SK-N-SH treated with all-trans-retinoic acid at 6 μM for 48 hours (cell line): ENCODE results near the gene KIAA0753.

ENCODE experiments used
- ISL1 ChIP-seq: fragments of 250-450 bp; sonication (Bioruptor Pico); IDR thresholded peaks from 2 replicates; pipeline ENCODE4 v2.1.2; 2022; ENCODE audit warnings: mild to moderate bottlenecking, moderate library complexity
- OSR1 ChIP-seq: fragments of 250-450 bp; sonication (Bioruptor Pico); IDR thresholded peaks from 2 replicates; pipeline ENCODE4 v1.8.0; 2022; ENCODE audit warnings: moderate library complexity, mild to moderate bottlenecking, inconsistent platforms
- RARB ChIP-seq: fragments of 250-450 bp; sonication (Bioruptor Pico); IDR thresholded peaks from 2 replicates; pipeline ENCODE4 v1.8.0; 2021; ENCODE audit warnings: mild to moderate bottlenecking, moderate library complexity
- TOX ChIP-seq: fragments of 250-450 bp; sonication (Bioruptor Pico); IDR thresholded peaks from 2 replicates; pipeline ENCODE4 v1.8.0; 2021; ENCODE audit warnings: mild to moderate bottlenecking, moderate library complexity, borderline replicate concordance
- ZFP3 ChIP-seq: fragments of 250-450 bp; sonication (Bioruptor Pico); IDR thresholded peaks from 2 replicates; pipeline ENCODE4 v1.5.0; 2020; ENCODE audit warnings: mild to moderate bottlenecking, moderate library complexity
- TF ChIP-seq, protein P1 (sequence below): fragments of 250-450 bp; sonication (Bioruptor Pico); IDR thresholded peaks from 2 replicates; pipeline ENCODE4 v1.8.0; 2021; ENCODE audit warnings: low read depth, mild to moderate bottlenecking, moderate library complexity, borderline replicate concordance

DNA sequence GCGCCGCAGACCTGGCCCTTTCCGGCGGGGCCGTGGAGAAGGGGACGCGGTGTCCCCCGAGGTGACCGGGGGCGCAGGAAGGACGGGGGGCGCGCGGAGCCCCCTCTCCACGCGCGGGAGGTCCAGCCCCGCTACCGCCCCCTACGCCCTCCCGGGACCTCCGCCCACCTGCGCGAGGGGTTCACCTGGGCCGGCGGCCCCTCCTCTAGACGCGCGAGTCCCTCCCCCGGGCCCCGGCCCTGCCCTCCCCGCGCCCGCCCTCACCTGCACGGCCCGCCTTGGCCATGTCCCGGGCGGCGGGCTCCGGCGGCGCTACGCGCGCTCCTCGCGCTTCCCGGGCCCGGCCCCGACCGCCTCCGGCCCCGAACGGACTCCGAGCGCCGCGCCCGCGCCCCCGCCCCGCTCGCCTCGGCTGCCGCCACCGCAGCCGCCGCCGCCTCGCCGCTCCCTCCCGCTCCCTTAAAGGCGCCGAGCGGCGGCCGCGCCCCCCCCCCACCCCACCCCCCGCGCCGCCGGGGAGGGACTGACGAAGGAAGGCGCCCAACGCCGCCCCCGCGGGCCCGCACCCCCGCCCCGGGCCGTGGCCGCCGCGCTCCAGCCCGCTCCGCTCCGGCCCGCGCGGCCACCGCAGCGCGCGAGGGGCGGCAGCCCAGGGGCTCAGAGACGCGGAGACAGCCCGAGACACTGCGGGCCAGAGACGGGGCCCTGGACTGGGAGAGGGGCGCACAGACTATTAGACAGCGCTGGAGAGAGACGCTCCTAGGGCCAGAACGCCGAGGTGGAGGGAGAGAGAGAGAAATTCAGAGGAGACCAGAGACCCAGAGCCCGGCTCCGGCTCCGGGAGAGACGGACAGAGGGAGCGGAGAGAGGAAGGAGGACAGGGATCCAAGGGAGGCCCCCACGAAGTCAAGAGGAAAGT is 84.1 kb downstream of the KIAA0753 start, which contains the start of gene PITPNM3:
- TF ChIP-seq ZFP3 (CRISPR knock-in tag) (no peak), OSR1 (CRISPR knock-in tag) (no peak), TOX (CRISPR knock-in tag) (no peak), RARB (CRISPR knock-in tag) (no peak), ISL1 (no peak)
- TF ChIP-seq, protein P1, sequence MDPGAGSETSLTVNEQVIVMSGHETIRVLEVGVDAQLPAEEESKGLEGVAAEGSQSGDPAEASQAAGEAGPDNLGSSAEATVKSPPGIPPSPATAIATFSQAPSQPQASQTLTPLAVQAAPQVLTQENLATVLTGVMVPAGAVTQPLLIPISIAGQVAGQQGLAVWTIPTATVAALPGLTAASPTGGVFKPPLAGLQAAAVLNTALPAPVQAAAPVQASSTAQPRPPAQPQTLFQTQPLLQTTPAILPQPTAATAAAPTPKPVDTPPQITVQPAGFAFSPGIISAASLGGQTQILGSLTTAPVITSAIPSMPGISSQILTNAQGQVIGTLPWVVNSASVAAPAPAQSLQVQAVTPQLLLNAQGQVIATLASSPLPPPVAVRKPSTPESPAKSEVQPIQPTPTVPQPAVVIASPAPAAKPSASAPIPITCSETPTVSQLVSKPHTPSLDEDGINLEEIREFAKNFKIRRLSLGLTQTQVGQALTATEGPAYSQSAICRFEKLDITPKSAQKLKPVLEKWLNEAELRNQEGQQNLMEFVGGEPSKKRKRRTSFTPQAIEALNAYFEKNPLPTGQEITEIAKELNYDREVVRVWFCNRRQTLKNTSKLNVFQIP: no peak
